GM21367 (cell line): ENCODE data around the gene NOL4L.
"Not testable (repeated sequence)": the region's sequence is repeated elsewhere in the genome, so short reads cannot be mapped to it uniquely, and the experiment has no call there.

ENCODE experiments used
- ATAC-seq: cut with Tn5 transposase; IDR thresholded peaks from one replicate; pipeline ENCODE4 v1.9.1; 2021; ENCODE audit not compliant: unreplicated experiment

NOL4L gene

GRCh38 chr20:32474967-32475811 is 109.9 kb downstream of the NOL4L start:
- ATAC-seq = no peak

- no peak for ATAC-seq
Measured at GRCh38 chr20:32474717-32474966, 110.5 kb downstream of the NOL4L start.

GRCh38 chr20:32474009-32474716 is 111.0 kb downstream of the NOL4L start:
- ATAC-seq = no peak

GRCh38 chr20:32473231-32474008 is 111.7 kb downstream of the NOL4L start:
- ATAC-seq = no peak

GRCh38 chr20:32472581-32473207 is 112.4 kb downstream of the NOL4L start:
- no peak for ATAC-seq

GRCh38 chr20:32470940-32471339 is 114.2 kb downstream of the NOL4L start:
- ATAC-seq = no peak

- ATAC-seq = no peak
Measured at GRCh38 chr20:32470025-32470861, 114.9 kb downstream of the NOL4L start.

- no peak for ATAC-seq
Measured at GRCh38 chr20:32468860-32469259, 116.3 kb downstream of the NOL4L start.

GRCh38 chr20:32468313-32468640 is 116.9 kb downstream of the NOL4L start:
- no peak for ATAC-seq

- no peak for ATAC-seq
Measured at GRCh38 chr20:32467506-32468312, 117.4 kb downstream of the NOL4L start.

- ATAC-seq = no peak
Measured at GRCh38 chr20:32466739-32467505, 118.2 kb downstream of the NOL4L start.

- ATAC-seq = not testable (repeated sequence)
Measured at GRCh38 chr20:32465901-32466675, 119.0 kb downstream of the NOL4L start.

GRCh38 chr20:32465092-32465900 is 119.8 kb downstream of the NOL4L start:
- no peak for ATAC-seq

GRCh38 chr20:32464401-32465091 is 120.6 kb downstream of the NOL4L start:
- no peak for ATAC-seq

- no peak for ATAC-seq
Measured at GRCh38 chr20:32463642-32464400, 121.3 kb downstream of the NOL4L start.
